H9 (cell line): ENCODE measurements around the gene SLC9A7. TPM values are rescaled to one million over a fixed set of nuclear protein-coding genes. Genes with fewer than 3 reads are reported as not detected.

Experiments
- DNase-seq: peaks from one replicate; pipeline ENCODE4 v3.0.0-alpha.2; 2017
- H2AFZ ChIP-seq: one replicate; pipeline ENCODE4 v1.6.1; 2013; ENCODE audit warnings: mild to moderate bottlenecking, low read length, control low read depth, moderate library complexity
- H2AK5ac ChIP-seq: 2 replicates; pipeline ENCODE4 v1.6.1; 2013; ENCODE audit warnings: low read length, control low read depth, mixed read lengths; ENCODE audit not compliant: insufficient read length
- H2BK120ac ChIP-seq: one replicate; pipeline ENCODE4 v1.6.1; 2013; ENCODE audit warnings: low read depth, mild to moderate bottlenecking, low read length, control low read depth, inconsistent platforms; ENCODE audit not compliant: poor library complexity, severe bottlenecking
- H2BK12ac ChIP-seq: 2 replicates; pipeline ENCODE4 v1.6.1; 2013; ENCODE audit warnings: low read length, control low read depth, mixed read lengths, low read depth; ENCODE audit not compliant: insufficient read length
- H2BK15ac ChIP-seq: 2 replicates; pipeline ENCODE4 v1.6.1; 2013; ENCODE audit warnings: low read depth, low read length, control low read depth
- H2BK20ac ChIP-seq: one replicate; pipeline ENCODE4 v1.6.1; 2013; ENCODE audit warnings: low read depth, mild to moderate bottlenecking, low read length, control low read depth, inconsistent platforms; ENCODE audit not compliant: poor library complexity, severe bottlenecking
- H2BK5ac ChIP-seq: 2 replicates; pipeline ENCODE4 v1.6.1; 2013; ENCODE audit warnings: low read length, control low read depth, mixed read lengths; ENCODE audit not compliant: insufficient read length
- H3K14ac ChIP-seq: 2 replicates; pipeline ENCODE4 v1.6.1; 2013; ENCODE audit warnings: low read length, control low read depth; ENCODE audit not compliant: insufficient read depth
- H3K18ac ChIP-seq: 2 replicates; pipeline ENCODE4 v1.6.1; 2013; ENCODE audit warnings: low read depth, mild to moderate bottlenecking, mixed read lengths, low read length, control low read depth; ENCODE audit not compliant: insufficient read length
- H3K23ac ChIP-seq: 2 replicates; pipeline ENCODE4 v1.6.1; 2013; ENCODE audit warnings: low read length, control low read depth, mixed read lengths, low read depth; ENCODE audit not compliant: insufficient read length
- H3K23me2 ChIP-seq: 2 replicates; pipeline ENCODE4 v1.6.1; 2013; ENCODE audit warnings: low read depth, mild to moderate bottlenecking, mixed read lengths, low read length, control low read depth; ENCODE audit not compliant: insufficient read length, poor library complexity, severe bottlenecking
- H3K27ac ChIP-seq: 2 replicates; pipeline ENCODE4 v1.5.1; 2013; ENCODE audit warnings: low read length, control low read depth, mixed read lengths, low read depth; ENCODE audit not compliant: insufficient read length
- H3K27me3 ChIP-seq: 2 replicates; pipeline ENCODE4 v1.6.1; 2013; ENCODE audit warnings: low read length, control low read depth, inconsistent platforms; ENCODE audit not compliant: insufficient read depth
- H3K4ac ChIP-seq: 2 replicates; pipeline ENCODE4 v1.6.1; 2013; ENCODE audit warnings: low read depth, mild to moderate bottlenecking, control low read depth, inconsistent platforms, low read length, moderate library complexity
- H3K4me1 ChIP-seq: 2 replicates; pipeline ENCODE4 v1.6.1; 2013; ENCODE audit warnings: low read length, control low read depth, inconsistent platforms; ENCODE audit not compliant: insufficient read depth
- H3K4me2 ChIP-seq: 2 replicates; pipeline ENCODE4 v1.6.1; 2013; ENCODE audit warnings: low read length, control low read depth, mixed read lengths; ENCODE audit not compliant: insufficient read length, insufficient read depth
- H3K56ac ChIP-seq: 2 replicates; pipeline ENCODE4 v1.6.1; 2013; ENCODE audit warnings: low read depth, mild to moderate bottlenecking, mixed read lengths, low read length, control low read depth; ENCODE audit not compliant: insufficient read length
- H3K79me1 ChIP-seq: 2 replicates; pipeline ENCODE4 v1.6.1; 2013; ENCODE audit warnings: low read depth, mild to moderate bottlenecking, moderate library complexity, low read length, control low read depth, inconsistent platforms; ENCODE audit not compliant: insufficient read depth, poor library complexity, severe bottlenecking
- H3K79me2 ChIP-seq: 2 replicates; pipeline ENCODE4 v1.6.1; 2013; ENCODE audit warnings: low read length, control low read depth, inconsistent platforms; ENCODE audit not compliant: insufficient read depth
- H3K9ac ChIP-seq: 2 replicates; pipeline ENCODE4 v1.6.1; 2013; ENCODE audit warnings: low read length, control low read depth, mixed read lengths; ENCODE audit not compliant: insufficient read length; ENCODE audit errors: extremely low read depth
- H3K9me3 ChIP-seq: one replicate; pipeline ENCODE4 v1.6.1; 2013; ENCODE audit warnings: low read depth, low read length, inconsistent platforms; ENCODE audit not compliant: control insufficient read depth
- H3T11ph ChIP-seq: one replicate; pipeline ENCODE4 v1.6.1; 2013; ENCODE audit warnings: mild to moderate bottlenecking, low read length, control low read depth, inconsistent platforms
- H4K20me1 ChIP-seq: one replicate; pipeline ENCODE4 v1.6.1; 2013; ENCODE audit not compliant: control insufficient read depth, insufficient read length, insufficient read depth
- H4K5ac ChIP-seq: 2 replicates; pipeline ENCODE4 v1.6.1; 2013; ENCODE audit warnings: low read depth, mild to moderate bottlenecking, mixed read lengths, low read length, control low read depth; ENCODE audit not compliant: insufficient read length
- H4K8ac ChIP-seq: replicated peaks from 2 replicates; pipeline ENCODE4 v1.6.1; 2013; ENCODE audit warnings: low read length, control low read depth, mixed read lengths, low read depth; ENCODE audit not compliant: insufficient read length
- H4K91ac ChIP-seq: 2 replicates; pipeline ENCODE4 v1.6.1; 2013; ENCODE audit warnings: low read depth, mild to moderate bottlenecking, moderate library complexity, mixed read lengths, low read length, control low read depth; ENCODE audit not compliant: insufficient read length
- H3K27ac Mint-ChIP-seq, 3 experiments: 2 replicates in 2 of 3; 3 replicates in 1 of 3; pipeline ENCODE4 v1.8.0; 2020 to 2021; ENCODE audit warnings: mixed read lengths in 3 of 3, mild to moderate bottlenecking in 1 of 3, moderate library complexity in 1 of 3
- H3K27me3 Mint-ChIP-seq: 2 replicates; pipeline ENCODE4 v1.8.0; 2021; ENCODE audit warnings: low read depth, mild to moderate bottlenecking, moderate library complexity, mixed read lengths
- H3K36me3 Mint-ChIP-seq, 3 experiments: 2 replicates in 2 of 3; 3 replicates in 1 of 3; pipeline ENCODE4 v1.8.0; 2020 to 2021; ENCODE audit warnings: low read depth in 3 of 3, mixed read lengths in 3 of 3; ENCODE audit not compliant: insufficient read depth in 1 of 3
- H3K4me1 Mint-ChIP-seq, 2 experiments: 2 replicates each; pipeline ENCODE4 v1.8.0; 2020; ENCODE audit warnings: mixed read lengths in 2 of 2
- H3K4me3 Mint-ChIP-seq, 2 experiments: 2 replicates in 1 of 2; 3 replicates in 1 of 2; pipeline ENCODE4 v1.8.0; 2020 to 2021; ENCODE audit warnings: mild to moderate bottlenecking in 2 of 2, mixed read lengths in 2 of 2, moderate library complexity in 1 of 2
- H3K9me3 Mint-ChIP-seq, 2 experiments: 2 replicates in 1 of 2; 3 replicates in 1 of 2; pipeline ENCODE4 v1.8.0; 2020; ENCODE audit warnings: mild to moderate bottlenecking in 2 of 2, mixed read lengths in 2 of 2, moderate library complexity in 1 of 2
- CTCF ChIP-seq: fragments of 200-600 bp; sonication (generic); conservative IDR thresholded peaks from 3 replicates; pipeline ENCODE4 v1.8.0; 2021; ENCODE audit warnings: antibody characterized with exemption, mild to moderate bottlenecking
- total RNA-seq: library from RNA; stranded (reverse); gene quantifications from 2 replicates; pipeline ENCODE4 v1.2.1, GENCODE V29; 2021

Gene SLC9A7
- total RNA-seq, 1 experiment from 2014 or later: 5.9 TPM

- Histone ChIP-seq H2BK5ac (no peak overlapping the region), H2BK12ac (no peak overlapping the region), H3K9ac (no peak overlapping the region), H3K18ac (no peak overlapping the region), H3K9me3 (peaks cover 6% of the 10 kb centered on the region), H3K27me3 (no peaks in the 10 kb centered on the region), H2BK15ac (no peak overlapping the region), H2BK120ac (no peak overlapping the region), H3K56ac (no peak overlapping the region), H3T11ph (no peak overlapping the region), H2BK20ac (no peak overlapping the region), H3K27ac (no peak overlapping the region), H4K8ac (no peak overlapping the region), H3K23ac (no peak overlapping the region), H2AK5ac (no peak overlapping the region), H3K79me2 (no peaks in the 10 kb centered on the region), H4K91ac (no peak overlapping the region), H3K23me2 (no peaks in the 10 kb centered on the region), H3K14ac (no peak overlapping the region), H4K20me1 (no peaks in the 10 kb centered on the region), H3K4ac (no peak overlapping the region), H4K5ac (no peak overlapping the region), H3K4me1 (no peaks in the 10 kb centered on the region), H3K4me2 (no peak overlapping the region), H3K79me1 (no peaks in the 10 kb centered on the region), H2AFZ (no peak overlapping the region)
- no peak for TF ChIP-seq CTCF
- peaks cover 3 to 5% of the 10 kb centered on the region in 2 experiments for H3K4me1 Mint-ChIP-seq
- peaks cover 4% of the 10 kb centered on the region; the same call in 1 of the 2 replicates for H3K27me3 Mint-ChIP-seq
- H3K4me3 Mint-ChIP-seq: no peak overlapping the region
- H3K36me3 Mint-ChIP-seq: peaks cover 0 to 9% (median 5%) of the 10 kb centered on the region in 3 experiments; a peak in 4 of 7 replicates
- H3K27ac Mint-ChIP-seq: no peak overlapping the region
- peaks cover 67% of the 10 kb centered on the region in 2 experiments for H3K9me3 Mint-ChIP-seq
- DNase-seq: no peak
Observed at GRCh38 chrX:46569621-46570020, 189.3 kb downstream of the SLC9A7 start.
